GM23248 (cell line): ENCODE results near the gene GGTA1.

Source experiments
- EZH2 ChIP-seq: fragments of 200-600 bp; sonication (generic); IDR thresholded peaks from 2 replicates; pipeline ENCODE4 v1.6.1; 2018; ENCODE audit warnings: antibody characterized with exemption, mild to moderate bottlenecking; ENCODE audit not compliant: insufficient read depth, poor library complexity, severe bottlenecking
- EZH2phosphoT487 ChIP-seq: fragments of 200-600 bp; sonication (generic); IDR thresholded peaks from 2 replicates; pipeline ENCODE4 v1.6.1; 2018; ENCODE audit warnings: antibody characterized with exemption, moderate library complexity, mild to moderate bottlenecking, low read depth; ENCODE audit not compliant: insufficient read depth

DNA sequence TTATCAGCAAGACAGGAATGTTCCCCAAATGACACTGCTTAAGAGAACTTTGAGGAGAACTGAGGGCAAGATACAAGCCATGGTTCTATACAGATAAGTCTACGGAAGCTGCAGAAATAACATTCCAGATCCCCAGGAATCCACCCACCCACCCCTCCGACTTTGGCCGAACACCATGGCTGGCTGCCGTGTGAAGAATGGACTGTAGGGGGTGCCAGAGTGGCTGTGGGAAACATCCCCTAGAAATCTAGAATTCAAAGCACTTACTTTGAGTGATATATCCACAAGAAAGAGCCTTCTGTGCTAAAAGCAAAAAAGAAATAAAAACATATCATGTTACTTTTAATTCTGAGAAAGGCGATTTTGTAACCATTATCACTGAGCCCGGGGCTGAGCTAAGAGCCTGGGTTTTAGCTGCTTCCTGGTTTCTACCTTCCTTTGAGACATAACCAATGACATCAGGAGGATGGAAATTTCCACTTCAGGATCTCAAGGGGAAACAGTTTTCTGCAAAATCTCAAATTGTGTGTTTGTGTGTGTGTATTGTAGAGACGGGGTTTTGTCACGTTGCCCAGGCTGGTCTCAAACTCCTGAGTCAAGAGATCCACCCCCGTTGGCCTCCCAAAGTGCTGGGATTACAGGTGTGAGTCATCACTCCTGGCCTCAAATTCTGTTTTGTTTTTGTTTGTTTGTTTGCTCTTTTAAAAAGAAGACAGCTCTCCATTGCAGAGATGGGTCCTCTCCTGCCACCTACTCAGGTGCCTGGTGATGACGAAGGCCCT, 36.4 kb downstream of the GGTA1 start:
- TF ChIP-seq EZH2 (no peak), EZH2phosphoT487 (no peak)
